Naive thymus-derived CD8-positive, alpha-beta T cell (primary cell): ENCODE results near the gene SCN4A. TPM values are rescaled to one million over a fixed set of nuclear protein-coding genes. Genes with fewer than 3 reads are reported as not detected.
"Not testable (repeated sequence)": the region's sequence is repeated elsewhere in the genome, so short reads cannot be mapped to it uniquely, and the experiment has no call there.

Source experiments
- ATAC-seq, 2 donors: fragments of 150-1000 bp; cut with Tn5 transposase in 1 of 2; sonication (Bioruptor Pico), chemical (Tn5 transposase) in 1 of 2; 1 replicate in 1 of 2; 2 replicates in 1 of 2; pipeline ENCODE4 v1.10.0; 2021; ENCODE audit warnings: mild to moderate bottlenecking in 2 of 2, moderate library complexity in 2 of 2
- POLR2A ChIA-PET: fragments of 350-600 bp; sonication (Branson Sonifier 250); formaldehyde crosslinking; loops from one replicate; lab custom pipeline; 2021; ENCODE audit warnings: antibody characterized with exemption; lab: Charles Lee
- DNase-seq, 10 donors: peaks; one replicate each; pipeline versions ENCODE4 v3.0.0 to v3.0.0-alpha.2; 2020 to 2022
- H3K27ac Mint-ChIP-seq, 10 donors: one replicate each; pipeline ENCODE4 v1.8.0; 2020 to 2022; ENCODE audit warnings: mild to moderate bottlenecking in 10 of 10, mixed read lengths in 10 of 10, moderate library complexity in 4 of 10, inconsistent platforms in 1 of 10
- H3K27me3 Mint-ChIP-seq, 5 donors: one replicate each; pipeline ENCODE4 v1.8.0; 2021 to 2022; ENCODE audit warnings: mixed read lengths in 5 of 5
- H3K36me3 Mint-ChIP-seq, 3 donors: one replicate each; pipeline ENCODE4 v1.8.0; 2020 to 2022; ENCODE audit warnings: mixed read lengths in 3 of 3, mild to moderate bottlenecking in 2 of 3, inconsistent platforms in 1 of 3
- H3K4me1 Mint-ChIP-seq, 4 donors: one replicate each; pipeline ENCODE4 v1.8.0; 2021 to 2022; ENCODE audit warnings: mixed read lengths in 4 of 4
- H3K4me3 Mint-ChIP-seq, 10 donors: one replicate each; pipeline ENCODE4 v1.8.0; 2020 to 2022; ENCODE audit warnings: mild to moderate bottlenecking in 10 of 10, mixed read lengths in 10 of 10, moderate library complexity in 6 of 10, inconsistent platforms in 1 of 10
- H3K9me3 Mint-ChIP-seq, 9 donors: one replicate each; pipeline ENCODE4 v1.8.0; 2020 to 2022; ENCODE audit warnings: mixed read lengths in 9 of 9, mild to moderate bottlenecking in 3 of 9, inconsistent platforms in 1 of 9, moderate library complexity in 1 of 9
- polyA plus RNA-seq, 3 donors: library from polyadenylated mRNA; unstranded; fragments of 300-500 nt; fragmentation: Illumina TruSeq; gene quantifications; one replicate each; pipeline ENCODE4 v1.2.3, GENCODE V29; 2021
- total RNA-seq, 8 experiments: library from RNA in 2 of 8; stranded (reverse) in 2 of 8; gene quantifications; one replicate each; pipeline ENCODE4 v1.2.3 and lab custom pipeline; 2021 to 2026

SCN4A gene
- total and polyA plus RNA-seq, 5 experiments from 2014 or later = 0.05 to 0.22 TPM; not detected in 3

DNA sequence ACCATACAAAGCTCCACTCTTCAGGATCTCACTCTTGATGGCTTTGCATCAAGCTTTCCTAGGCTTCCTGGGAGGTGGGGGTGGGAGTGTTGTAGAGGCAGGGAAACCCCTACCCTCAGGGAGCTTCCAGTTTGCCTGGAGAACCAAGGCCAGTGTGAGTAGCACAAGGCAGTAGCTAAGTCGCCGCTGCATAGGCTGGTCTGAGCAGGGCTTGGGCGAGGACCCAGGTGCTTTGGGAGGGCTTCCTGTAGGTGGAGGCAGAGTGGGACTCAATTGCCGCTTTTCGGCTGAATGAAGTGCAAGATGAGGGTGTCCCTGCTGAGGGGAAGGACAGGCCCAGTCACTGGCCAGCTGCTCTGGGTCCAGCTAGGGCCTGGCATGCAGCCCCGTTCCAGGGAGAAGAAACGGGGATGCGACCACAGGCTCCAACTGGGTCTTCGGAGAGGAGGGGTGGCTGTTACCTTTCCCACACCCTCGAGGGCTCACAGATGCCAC, 44.5 kb downstream of the SCN4A start:
- no peaks in the 10 kb centered on the region for H3K9me3 Mint-ChIP-seq
- H3K4me1 Mint-ChIP-seq = peaks cover 14 to 54% (median 28%) of the 10 kb centered on the region in 4 donors
- POLR2A ChIA-PET = interaction anchor here (6.2 kb wide), 1 partner anchor 18 kb away, joined by 47 read pairs; no protein-coding TSS in a partner anchor
- peaks cover 0 to 3% (median 0%) of the 10 kb centered on the region in 3 donors for H3K36me3 Mint-ChIP-seq
- H3K27ac Mint-ChIP-seq = peak overlapping the region in 4 of 10 donors; percentile 8 to 72 (median 28)
- H3K4me3 Mint-ChIP-seq = peak overlapping the region in 1 of 10 donors; percentile 76
- H3K27me3 Mint-ChIP-seq = no peaks in the 10 kb centered on the region
- ATAC-seq (no peak), DNase-seq (no peak)

- H3K4me3 Mint-ChIP-seq = peak overlapping the region in 2 of 10 donors; percentile 14 to 76
- DNase-seq (no peak), ATAC-seq (no peak)
- peak overlapping the region in 2 of 10 donors; percentile 30 to 72 for H3K27ac Mint-ChIP-seq
- POLR2A ChIA-PET = interaction anchor here (1.8 kb wide), 1 partner anchor 19 kb away, joined by 8 read pairs; no protein-coding TSS in a partner anchor
- no peaks in the 10 kb centered on the region for H3K9me3 Mint-ChIP-seq
- peaks cover 11 to 54% (median 24%) of the 10 kb centered on the region in 4 donors for H3K4me1 Mint-ChIP-seq
- no peaks in the 10 kb centered on the region for H3K27me3 Mint-ChIP-seq
- peaks cover 0 to 3% (median 0%) of the 10 kb centered on the region in 3 donors for H3K36me3 Mint-ChIP-seq
Measured at GRCh38 chr17:63927464-63928171, 45.1 kb downstream of the SCN4A start.

DNA sequence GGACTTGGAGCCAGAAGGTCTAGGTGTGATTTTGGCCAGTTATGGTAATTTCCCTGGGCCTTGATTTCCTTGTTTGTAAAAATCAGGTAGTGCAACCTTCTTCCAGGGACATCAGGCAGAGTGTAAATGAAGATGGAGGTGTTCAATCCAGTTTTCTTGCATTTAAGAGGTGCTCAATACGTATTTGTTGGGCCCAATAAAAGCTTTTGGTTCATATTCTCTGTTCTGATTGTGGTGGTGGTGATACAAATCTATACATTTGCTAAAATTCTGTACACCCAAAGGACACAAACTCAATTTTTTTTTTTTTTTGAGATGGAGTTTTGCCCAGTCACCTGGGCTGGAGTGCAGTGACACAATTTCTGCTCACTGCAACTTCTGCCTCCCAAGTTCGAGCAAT, 46.6 kb downstream of the SCN4A start:
- POLR2A ChIA-PET = interaction anchor here (1.8 kb wide), 1 partner anchor 20 kb away, joined by 8 read pairs; no protein-coding TSS in a partner anchor
- no peak overlapping the region for H3K4me3 Mint-ChIP-seq
- H3K9me3 Mint-ChIP-seq = no peaks in the 10 kb centered on the region
- peaks cover 7 to 50% (median 10%) of the 10 kb centered on the region in 4 donors for H3K4me1 Mint-ChIP-seq
- DNase-seq = no peak
- no peaks in the 10 kb centered on the region for H3K27me3 Mint-ChIP-seq
- no peak for ATAC-seq
- peaks cover 0 to 3% (median 0%) of the 10 kb centered on the region in 3 donors for H3K36me3 Mint-ChIP-seq
- peak overlapping the region in 3 of 10 donors; percentile 1 to 75 (median 13) for H3K27ac Mint-ChIP-seq

DNA sequence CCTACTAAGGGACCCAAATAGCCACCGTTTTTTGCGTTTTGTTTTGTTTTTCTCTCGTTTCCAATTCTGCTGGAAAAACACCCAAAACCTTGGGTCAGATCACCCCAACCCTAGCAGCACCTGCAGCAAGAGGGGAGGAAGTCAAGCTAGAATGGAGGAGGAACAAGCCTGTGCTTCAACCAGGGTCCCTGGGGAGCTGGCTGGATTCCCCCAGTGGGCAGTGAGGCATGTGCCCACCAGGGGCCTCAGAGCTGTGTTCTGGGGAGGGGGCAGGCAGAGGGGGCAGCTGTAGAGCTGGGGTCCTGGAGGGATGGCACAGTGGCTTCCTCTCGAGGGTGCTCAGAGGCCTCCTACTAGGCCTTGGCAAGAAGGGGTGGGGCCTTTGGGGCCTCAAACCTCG, 47.1 kb downstream of the SCN4A start:
- H3K27ac Mint-ChIP-seq = peak overlapping the region in 2 of 10 donors; percentile 14 to 75
- H3K36me3 Mint-ChIP-seq = peaks cover 0 to 3% (median 0%) of the 10 kb centered on the region in 3 donors
- no peaks in the 10 kb centered on the region for H3K27me3 Mint-ChIP-seq
- peak in 1 of 2 donors; percentile 58 for ATAC-seq
- DNase-seq = peak in 1 of 10 donors; percentile 54
- H3K4me1 Mint-ChIP-seq = peaks cover 3 to 51% (median 5%) of the 10 kb centered on the region in 4 donors
- H3K9me3 Mint-ChIP-seq = no peaks in the 10 kb centered on the region
- peak overlapping the region in 1 of 10 donors; percentile 36 for H3K4me3 Mint-ChIP-seq
- POLR2A ChIA-PET = interaction anchor here (1.1 kb wide), 1 partner anchor 95 kb away, joined by 3 read pairs; the partner anchor contains the start of gene ICAM2

DNA sequence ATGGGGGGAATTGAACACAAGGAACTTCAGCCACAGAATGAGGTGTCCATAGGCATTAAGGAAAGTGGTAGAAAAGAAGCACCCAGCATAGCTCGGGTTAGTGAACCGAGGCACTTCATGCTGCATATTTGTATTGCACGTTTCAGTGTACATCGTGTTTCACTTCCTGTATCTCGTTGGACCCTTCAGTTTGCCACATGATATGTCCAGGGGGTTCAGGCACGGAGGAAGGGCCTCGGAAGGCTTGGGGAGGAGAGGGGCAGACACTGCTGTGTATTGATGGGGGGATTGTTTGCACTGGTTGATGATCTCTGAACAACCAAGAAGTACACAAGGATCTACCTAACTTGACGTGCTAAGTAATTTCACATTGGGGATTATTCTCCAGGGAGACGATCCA, 50.3 kb downstream of the SCN4A start:
- H3K9me3 Mint-ChIP-seq, ATAC-seq, H3K27me3 Mint-ChIP-seq, H3K36me3 Mint-ChIP-seq, POLR2A ChIA-PET: not testable (repeated sequence)
- DNase-seq = peak in 1 of 10 donors; percentile 19
- Mint-ChIP-seq H3K4me3 (peak overlapping the region in 2 of 10 donors; percentile 43 to 65), H3K4me1 (peaks cover 4 to 54% (median 9%) of the 10 kb centered on the region in 4 donors), H3K27ac (peak overlapping the region in 3 of 10 donors; percentile 60 to 87 (median 82))

GRCh38 chr17:63920779-63921178, 51.9 kb downstream of the SCN4A start:
- Mint-ChIP-seq H3K27ac (peak overlapping the region in 3 of 10 donors; percentile 11 to 36 (median 25)), H3K4me1 (peaks cover 4 to 52% (median 9%) of the 10 kb centered on the region in 4 donors)
- not testable (repeated sequence) for ATAC-seq, H3K27me3 Mint-ChIP-seq, H3K36me3 Mint-ChIP-seq, H3K4me3 Mint-ChIP-seq, H3K9me3 Mint-ChIP-seq, DNase-seq
- POLR2A ChIA-PET = interaction anchor here (2.3 kb wide), 1 partner anchor 105 kb away, joined by 14 read pairs; no protein-coding TSS in a partner anchor

DNA sequence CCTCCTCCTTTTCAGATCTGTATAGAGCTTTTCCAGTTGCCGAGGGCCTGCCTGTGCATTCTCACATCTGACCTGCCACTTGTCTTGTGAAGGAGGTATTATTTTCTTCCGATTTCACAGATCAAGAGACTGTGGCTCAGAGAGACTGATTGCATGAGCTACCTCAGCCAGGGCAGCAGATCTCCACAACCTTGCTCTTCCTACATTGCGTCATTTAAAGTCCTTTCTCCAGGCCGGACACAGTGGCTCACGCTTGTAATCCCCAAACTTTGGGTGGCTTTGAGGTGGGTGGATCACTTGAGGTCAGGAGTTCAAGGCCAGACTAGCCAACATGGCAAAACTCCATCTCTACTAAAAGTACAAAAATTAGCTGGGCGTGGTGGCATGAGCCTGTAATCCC, 52.7 kb downstream of the SCN4A start:
- Mint-ChIP-seq H3K27ac (peak overlapping the region in 1 of 10 donors; percentile 72), H3K4me1 (peaks cover 4 to 52% (median 9%) of the 10 kb centered on the region in 4 donors)
- H3K9me3 Mint-ChIP-seq, H3K36me3 Mint-ChIP-seq, H3K4me3 Mint-ChIP-seq, H3K27me3 Mint-ChIP-seq, DNase-seq, ATAC-seq: not testable (repeated sequence)
- POLR2A ChIA-PET = interaction anchor here (1.2 to 2.8 kb wide), 8 partner anchors 12 to 213 kb away, joined by 5 to 23 read pairs (median 8); partner anchors contain the start of genes CD79B and ICAM2

DNA sequence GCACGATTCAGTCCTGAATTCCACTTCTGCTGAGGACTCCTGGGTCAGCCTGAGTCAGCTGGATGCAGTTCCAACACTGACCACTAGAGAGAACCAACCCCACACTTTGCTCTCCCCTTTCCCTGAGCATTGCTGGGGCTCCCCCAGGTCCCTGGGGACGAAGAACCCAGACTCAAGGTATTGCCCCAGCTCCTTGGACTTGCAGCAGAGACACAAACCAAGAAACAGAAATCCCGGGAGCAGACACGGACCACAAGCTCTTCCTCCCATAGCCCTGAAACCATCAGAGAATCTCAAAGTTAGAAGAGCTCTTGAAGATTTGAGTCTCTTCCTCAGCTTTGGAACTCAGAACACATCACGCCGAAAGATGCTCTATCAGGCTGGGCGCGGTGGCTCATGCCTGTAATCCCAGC, 53.4 kb downstream of the SCN4A start:
- Mint-ChIP-seq H3K9me3 (no peaks in the 10 kb centered on the region), H3K27me3 (peaks cover 0 to 5% (median 0%) of the 10 kb centered on the region in 5 donors), H3K4me1 (peaks cover 4 to 48% (median 9%) of the 10 kb centered on the region in 4 donors), H3K36me3 (no peaks in the 10 kb centered on the region), H3K27ac (peak overlapping the region in 7 of 10 donors; percentile 12 to 87 (median 43)), H3K4me3 (peak overlapping the region in 1 of 10 donors; percentile 66)
- DNase-seq (peak; percentile 48 to 83 (median 74)), ATAC-seq (peak; percentile 92 to 96)
- POLR2A ChIA-PET = interaction anchor here (1.0 to 2.8 kb wide), 12 partner anchors 13 to 226 kb away, joined by 3 to 23 read pairs (median 8); partner anchors contain the start of genes CD79B, ICAM2 and PRR29

DNA sequence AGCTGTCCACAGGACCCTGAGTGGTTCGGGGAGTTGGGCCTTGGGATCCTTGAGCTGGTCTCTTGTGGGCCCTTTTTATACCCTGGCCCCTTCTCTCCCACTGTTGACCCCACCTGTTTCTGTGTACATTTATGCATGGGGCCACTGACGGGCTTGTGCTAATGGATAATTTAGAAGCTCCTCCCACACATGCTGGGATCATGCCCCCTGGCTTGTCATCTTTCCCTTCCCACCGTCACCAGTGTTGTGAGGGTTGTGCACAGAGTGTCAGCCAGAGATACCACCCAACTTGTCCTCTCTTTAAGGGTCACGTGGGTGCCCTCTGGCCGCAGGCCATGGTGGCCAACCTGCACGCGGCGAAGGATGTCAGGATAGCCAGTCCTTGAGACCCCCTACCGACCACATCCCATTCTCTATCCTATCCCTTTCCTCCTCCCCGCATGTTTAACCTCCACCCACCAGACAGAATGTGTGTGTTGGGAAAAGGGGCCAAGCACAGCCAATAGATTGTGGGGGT, 53.9 kb downstream of the SCN4A start, which contains the start of gene GH1:
Gene GH1, minus strand, starts transcription at position 51 of the 517 bp plus-strand sequence. CDS start 63 bp downstream, outside the sequence.
- POLR2A ChIA-PET = interaction anchor here (0.7 to 2.8 kb wide), 12 partner anchors 13 to 227 kb away, joined by 3 to 23 read pairs (median 8); partner anchors contain the start of genes CD79B, ICAM2 and PRR29
- not testable (repeated sequence) for H3K27me3 Mint-ChIP-seq, H3K36me3 Mint-ChIP-seq, H3K9me3 Mint-ChIP-seq, DNase-seq, ATAC-seq
- Mint-ChIP-seq H3K4me3 (peak within 1 kb of the TSS in 1 of 10 donors; percentile 66), H3K4me1 (peaks cover 4 to 47% (median 9%) of the 10 kb centered on the region in 4 donors), H3K27ac (peak within 1 kb of the TSS in 7 of 10 donors; percentile 12 to 87 (median 43))

DNA sequence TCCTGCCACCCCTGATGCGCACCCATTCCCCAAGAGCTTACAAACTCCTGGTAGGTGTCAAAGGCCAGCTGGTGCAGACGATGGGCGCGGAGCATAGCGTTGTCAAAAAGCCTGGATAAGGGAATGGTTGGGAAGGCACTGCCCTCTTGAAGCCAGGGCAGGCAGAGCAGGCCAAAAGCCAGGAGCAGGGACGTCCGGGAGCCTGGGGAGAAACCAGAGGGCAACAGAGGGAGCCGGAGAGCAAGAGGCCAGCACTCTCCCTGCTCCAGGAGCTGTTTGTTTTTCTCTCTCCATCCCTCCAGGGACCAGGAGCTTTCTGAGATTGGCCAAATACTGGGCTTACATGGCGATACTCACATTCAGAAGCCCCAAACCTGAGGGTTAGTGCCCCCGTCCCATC, 54.4 kb downstream of the SCN4A start:
- peak overlapping the region in 1 of 10 donors; percentile 19 for H3K27ac Mint-ChIP-seq
- H3K9me3 Mint-ChIP-seq = no peaks in the 10 kb centered on the region
- peaks cover 0 to 5% (median 0%) of the 10 kb centered on the region in 5 donors for H3K27me3 Mint-ChIP-seq
- ATAC-seq (no peak), DNase-seq (no peak)
- H3K4me1 Mint-ChIP-seq = peaks cover 4 to 46% (median 9%) of the 10 kb centered on the region in 4 donors
- no peaks in the 10 kb centered on the region for H3K36me3 Mint-ChIP-seq
- POLR2A ChIA-PET = interaction anchor here (0.7 to 2.8 kb wide), 9 partner anchors 28 to 227 kb away, joined by 3 to 23 read pairs (median 8); partner anchors contain the start of gene ICAM2
- no peak overlapping the region for H3K4me3 Mint-ChIP-seq

- H3K4me1 Mint-ChIP-seq = peaks cover 4 to 43% (median 9%) of the 10 kb centered on the region in 4 donors
Measured at GRCh38 chr17:63917646-63918045, 55.1 kb downstream of the SCN4A start.

GRCh38 chr17:63917206-63917605, 55.5 kb downstream of the SCN4A start:
- ATAC-seq, DNase-seq, H3K27me3 Mint-ChIP-seq, H3K36me3 Mint-ChIP-seq, H3K9me3 Mint-ChIP-seq, POLR2A ChIA-PET, H3K4me3 Mint-ChIP-seq: not testable (repeated sequence)
- peak overlapping the region in 1 of 10 donors; percentile 59 for H3K27ac Mint-ChIP-seq
- H3K4me1 Mint-ChIP-seq = peaks cover 4 to 41% (median 10%) of the 10 kb centered on the region in 4 donors

More at GRCh38 chr17:63917646-63918045, 55.1 kb downstream of the SCN4A start:
- Mint-ChIP-seq H3K9me3 (no peaks in the 10 kb centered on the region), H3K4me3 (no peak overlapping the region), H3K27ac (peak overlapping the region in 1 of 10 donors; percentile 59), H3K27me3 (peaks cover 0 to 5% (median 0%) of the 10 kb centered on the region in 5 donors), H3K36me3 (no peaks in the 10 kb centered on the region)
- DNase-seq (no peak), ATAC-seq (no peak)
- POLR2A ChIA-PET = interaction anchor here (2.5 to 2.8 kb wide), 3 partner anchors 29 to 103 kb away, joined by 8 to 23 read pairs (median 13); partner anchors contain the start of gene ICAM2
